Gastroesophageal sphincter (tissue), 3 donors: ENCODE measurements around the gene KCNH1.

Experiments
- POLR2A ChIP-seq, 2 donors: fragments of 450-650 bp; IDR thresholded peaks; one replicate each; pipeline ENCODE4 v1.6.1; 2017; ENCODE audit warnings: antibody characterized with exemption in 2 of 2, mild to moderate bottlenecking in 2 of 2, moderate library complexity in 1 of 2
- POLR2AphosphoS5 ChIP-seq: sonication (generic); formaldehyde crosslinking; IDR thresholded peaks from one replicate; pipeline ENCODE4 v1.6.1; 2017; ENCODE audit warnings: antibody characterized with exemption
- TF ChIP-seq, protein P1 (sequence below), 4 experiments: fragments of 200-600 bp in 2 of 4; fragments of 450-650 bp in 2 of 4; sonication (generic) in 1 of 4; IDR thresholded peaks; one replicate each; pipeline ENCODE4 v1.5.1; 2017 to 2019; ENCODE audit warnings: antibody characterized with exemption in 4 of 4, mild to moderate bottlenecking in 2 of 4, moderate library complexity in 2 of 4

DNA sequence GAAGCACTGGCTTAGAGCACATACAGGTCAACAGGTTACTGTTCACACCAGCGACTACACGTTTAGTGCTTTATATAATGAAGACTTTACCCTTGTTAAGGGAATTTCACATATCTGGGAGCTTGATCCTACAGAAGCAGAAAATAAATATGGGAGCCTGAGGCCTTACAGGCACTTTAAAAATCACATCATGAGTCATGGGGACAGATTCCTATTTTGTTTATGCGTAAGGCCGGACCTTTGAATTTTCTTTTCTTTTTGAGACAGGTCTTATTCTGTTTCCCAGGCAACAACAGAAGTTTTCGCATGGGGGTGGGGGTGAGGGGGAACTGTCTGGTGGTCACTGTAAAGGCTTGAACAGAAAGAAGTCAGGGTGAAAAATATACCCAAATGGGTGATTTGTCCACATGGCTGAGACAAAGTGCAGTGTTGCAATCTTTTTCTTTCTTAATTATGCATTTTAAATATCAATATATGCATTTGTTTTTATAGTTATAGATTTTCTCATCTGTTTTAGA lies 276.7 kb downstream of the KCNH1 start:
- TF ChIP-seq, protein P1, sequence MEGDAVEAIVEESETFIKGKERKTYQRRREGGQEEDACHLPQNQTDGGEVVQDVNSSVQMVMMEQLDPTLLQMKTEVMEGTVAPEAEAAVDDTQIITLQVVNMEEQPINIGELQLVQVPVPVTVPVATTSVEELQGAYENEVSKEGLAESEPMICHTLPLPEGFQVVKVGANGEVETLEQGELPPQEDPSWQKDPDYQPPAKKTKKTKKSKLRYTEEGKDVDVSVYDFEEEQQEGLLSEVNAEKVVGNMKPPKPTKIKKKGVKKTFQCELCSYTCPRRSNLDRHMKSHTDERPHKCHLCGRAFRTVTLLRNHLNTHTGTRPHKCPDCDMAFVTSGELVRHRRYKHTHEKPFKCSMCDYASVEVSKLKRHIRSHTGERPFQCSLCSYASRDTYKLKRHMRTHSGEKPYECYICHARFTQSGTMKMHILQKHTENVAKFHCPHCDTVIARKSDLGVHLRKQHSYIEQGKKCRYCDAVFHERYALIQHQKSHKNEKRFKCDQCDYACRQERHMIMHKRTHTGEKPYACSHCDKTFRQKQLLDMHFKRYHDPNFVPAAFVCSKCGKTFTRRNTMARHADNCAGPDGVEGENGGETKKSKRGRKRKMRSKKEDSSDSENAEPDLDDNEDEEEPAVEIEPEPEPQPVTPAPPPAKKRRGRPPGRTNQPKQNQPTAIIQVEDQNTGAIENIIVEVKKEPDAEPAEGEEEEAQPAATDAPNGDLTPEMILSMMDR (IDR thresholded peaks at IDR 0.05) = no peak
- TF ChIP-seq POLR2AphosphoS5 = no peak
- TF ChIP-seq POLR2A (IDR thresholded peaks at IDR 0.05) = no peak
